Erythroblast (primary cell): ENCODE data around the gene TPD52L1.

ENCODE experiments used
- GATA1 ChIP-seq: IDR thresholded peaks from 2 replicates; pipeline ENCODE4 v1.6.1; 2011; ENCODE audit warnings: low read depth, mild to moderate bottlenecking, control low read depth, low read length, moderate library complexity
- POLR2A ChIP-seq: IDR thresholded peaks from 2 replicates; pipeline ENCODE4 v1.6.1; 2011; ENCODE audit warnings: mild to moderate bottlenecking, low read length

DNA sequence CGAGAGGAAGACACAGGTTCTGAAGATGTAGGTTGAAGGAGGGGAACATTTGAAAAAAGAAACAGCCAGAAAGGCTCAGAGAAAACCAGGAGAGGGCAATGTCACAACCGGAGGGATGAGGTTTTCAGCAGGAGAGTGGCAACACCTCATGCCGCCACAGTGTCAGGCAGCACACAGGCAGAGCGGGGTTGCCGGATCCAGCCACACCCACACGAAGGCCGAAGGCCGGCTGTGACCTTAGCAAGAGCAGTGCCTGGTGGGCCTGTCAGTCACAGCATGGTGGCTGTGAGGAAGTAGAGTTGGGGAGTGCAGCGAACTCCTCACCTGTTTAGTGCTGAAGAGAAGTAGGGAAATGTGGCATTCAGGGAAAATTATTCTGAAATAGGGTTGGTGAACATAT, 134.1 kb downstream of the TPD52L1 start:
- TF ChIP-seq POLR2A, result no peak
- TF ChIP-seq GATA1, result no peak
